ENCODE results near the gene TTC7B. TPM values are rescaled to one million over a fixed set of nuclear protein-coding genes. Genes with fewer than 3 reads are reported as not detected.

The TTC7B gene
- total and polyA plus RNA-seq, 2 of the 13 experiments (the other 11 are each of a cell fraction or from before 2014, with no cell fraction given) = 1.3 to 3.2 TPM

DNA sequence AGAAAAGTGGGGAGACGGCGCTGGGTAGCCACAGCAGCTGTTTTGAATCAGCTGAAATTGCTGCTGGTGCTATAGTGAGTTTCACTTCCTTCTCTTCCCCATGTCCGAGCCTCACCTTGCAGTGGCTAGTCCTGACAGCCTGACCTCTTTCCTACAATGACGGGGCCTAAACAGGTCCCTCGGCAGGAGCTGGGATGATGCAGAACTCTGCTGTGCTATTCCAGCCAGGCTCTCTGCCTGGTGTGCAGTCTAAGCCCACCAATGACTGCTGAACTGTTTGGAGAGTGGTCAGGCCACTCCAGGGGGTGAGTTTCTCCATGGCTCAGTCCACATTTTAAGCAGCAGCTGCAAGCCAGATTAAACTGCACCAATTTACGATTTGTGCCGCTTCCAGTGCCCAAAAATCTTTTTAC lies 207.3 kb downstream of the TTC7B start (continued):
- no peak for TF ChIP-seq ZSCAN5A (CRISPR knock-in tag; IDR thresholded peaks at IDR 0.05; ENCODE audit: borderline replicate concordance)
- TF ChIP-seq ZNF224 (CRISPR knock-in tag; IDR thresholded peaks at IDR 0.05) = no peak
- TF ChIP-seq KDM3A (CRISPR knock-in tag; IDR thresholded peaks at IDR 0.05; ENCODE audit: low read depth) = no peak
- TF ChIP-seq TAF15 (IDR thresholded peaks at IDR 0.05; ENCODE audit: low read depth, low read length, poor library complexity, severe bottlenecking) = no peak
- no peak for TF ChIP-seq HNF4A (CRISPR knock-in tag; IDR thresholded peaks at IDR 0.05)

DNA sequence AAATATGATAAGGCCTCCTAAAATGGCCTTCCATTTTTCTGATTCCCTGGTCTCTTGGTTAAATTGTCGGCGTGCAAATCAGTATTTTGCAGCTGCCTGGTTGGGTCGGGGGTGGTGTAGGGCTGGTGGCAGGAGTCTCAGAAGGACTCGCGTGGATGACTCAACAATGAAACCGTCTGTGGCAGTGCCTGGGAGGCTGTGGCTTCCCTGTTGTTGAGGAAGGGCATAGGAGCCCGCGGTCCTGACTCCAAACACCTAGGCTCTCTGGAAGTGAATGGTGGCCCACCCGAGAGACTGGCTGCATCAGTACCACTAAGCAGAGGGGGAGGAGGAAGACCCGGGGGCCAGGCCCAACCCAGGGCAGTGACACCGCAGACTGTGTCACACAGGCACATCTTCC lies 207.9 kb downstream of the TTC7B start:
- H3K27ac ChIP-seq (ENCODE audit: extremely low read length, insufficient read depth, low read length) = no peak overlapping the region
- H3K4me1 ChIP-seq (ENCODE audit: insufficient read depth, low read length) = no peaks in the 10 kb centered on the region
- H2AFZ ChIP-seq (ENCODE audit: low read length) = no peak overlapping the region
- no peak for FAIRE-seq
- in situ Hi-C loops (cut with HindIII; ENCODE audit: extremely low pct_ligation_motif_present, low pct_unique_long_range_greater_than_20kb) (no loop called here), intact Hi-C loops (cut with micrococcal nuclease; ENCODE audit: unreplicated experiment) (no loop called here)
- CTCF ChIA-PET (ENCODE audit: low intra/inter-chr PET ratio, low total read pairs) = no interaction called here
- H3K4me2 ChIP-seq (ENCODE audit: low read depth, low read length) = no peak overlapping the region
- no peak for ATAC-seq
- no TSS peak for BruUV-seq (replicated peaks)
- no peaks in the 10 kb centered on the region for H3K36me3 ChIP-seq (replicated peaks in 1 of 2; ENCODE audit: control insufficient read depth in 1 of 2, insufficient read depth in 2 of 2, low read length in 2 of 2)
- no peak overlapping the region for H3K9ac ChIP-seq (ENCODE audit: insufficient read depth, low read depth, low read length)
- no peak overlapping the region for H3K4me3 ChIP-seq (replicated peaks in 1 of 3; ENCODE audit: insufficient read depth in 1 of 3, low read depth in 2 of 3, low read length in 3 of 3)
- no peaks in the 10 kb centered on the region for H3K9me3 ChIP-seq (ENCODE audit: low read length)
- H3K79me2 ChIP-seq (ENCODE audit: insufficient read depth, low read length) = no peaks in the 10 kb centered on the region
- no peaks in the 10 kb centered on the region for H3K27me3 ChIP-seq (ENCODE audit: control insufficient read depth in 1 of 2, insufficient read depth in 2 of 2, low read length in 2 of 2)
- 67% methylated on average over 9 of the region's 11 CpGs for WGBS (ENCODE audit: low lambda C conversion rate)
- POLR2A ChIA-PET = no interaction called here
- no peaks in the 10 kb centered on the region for H4K20me1 ChIP-seq (ENCODE audit: insufficient read depth, low read length)
- no peak for DNase-seq (ENCODE audit: low spot score)
- TF ChIP-seq ZNF441 (CRISPR knock-in tag; IDR thresholded peaks at IDR 0.05; ENCODE audit: borderline replicate concordance) (no peak), THRA (CRISPR knock-in tag; IDR thresholded peaks at IDR 0.05; ENCODE audit: borderline replicate concordance) (no peak), ZFP1 (CRISPR knock-in tag; IDR thresholded peaks at IDR 0.05) (no peak), ZNF543 (CRISPR knock-in tag; IDR thresholded peaks at IDR 0.05) (no peak), EHMT2 (IDR thresholded peaks at IDR 0.05; ENCODE audit: borderline replicate concordance, low read depth, low read length) (no peak), MTA1 (CRISPR knock-in tag; IDR thresholded peaks at IDR 0.05; ENCODE audit: borderline replicate concordance) (no peak), TBL1XR1 (IDR thresholded peaks at IDR 0.05; ENCODE audit: borderline replicate concordance, low read length, partially characterized antibody) (no peak), ZFX (CRISPR knock-in tag; IDR thresholded peaks at IDR 0.05; ENCODE audit: low read depth) (no peak)
- TF ChIP-seq, protein P1, sequence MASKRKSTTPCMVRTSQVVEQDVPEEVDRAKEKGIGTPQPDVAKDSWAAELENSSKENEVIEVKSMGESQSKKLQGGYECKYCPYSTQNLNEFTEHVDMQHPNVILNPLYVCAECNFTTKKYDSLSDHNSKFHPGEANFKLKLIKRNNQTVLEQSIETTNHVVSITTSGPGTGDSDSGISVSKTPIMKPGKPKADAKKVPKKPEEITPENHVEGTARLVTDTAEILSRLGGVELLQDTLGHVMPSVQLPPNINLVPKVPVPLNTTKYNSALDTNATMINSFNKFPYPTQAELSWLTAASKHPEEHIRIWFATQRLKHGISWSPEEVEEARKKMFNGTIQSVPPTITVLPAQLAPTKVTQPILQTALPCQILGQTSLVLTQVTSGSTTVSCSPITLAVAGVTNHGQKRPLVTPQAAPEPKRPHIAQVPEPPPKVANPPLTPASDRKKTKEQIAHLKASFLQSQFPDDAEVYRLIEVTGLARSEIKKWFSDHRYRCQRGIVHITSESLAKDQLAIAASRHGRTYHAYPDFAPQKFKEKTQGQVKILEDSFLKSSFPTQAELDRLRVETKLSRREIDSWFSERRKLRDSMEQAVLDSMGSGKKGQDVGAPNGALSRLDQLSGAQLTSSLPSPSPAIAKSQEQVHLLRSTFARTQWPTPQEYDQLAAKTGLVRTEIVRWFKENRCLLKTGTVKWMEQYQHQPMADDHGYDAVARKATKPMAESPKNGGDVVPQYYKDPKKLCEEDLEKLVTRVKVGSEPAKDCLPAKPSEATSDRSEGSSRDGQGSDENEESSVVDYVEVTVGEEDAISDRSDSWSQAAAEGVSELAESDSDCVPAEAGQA (IDR thresholded peaks at IDR 0.05; ENCODE audit: low read depth) = no peak
- TF ChIP-seq, protein P1 (CRISPR knock-in tag; IDR thresholded peaks at IDR 0.05; ENCODE audit: borderline replicate concordance) = no peak
- TF ChIP-seq, protein P2, sequence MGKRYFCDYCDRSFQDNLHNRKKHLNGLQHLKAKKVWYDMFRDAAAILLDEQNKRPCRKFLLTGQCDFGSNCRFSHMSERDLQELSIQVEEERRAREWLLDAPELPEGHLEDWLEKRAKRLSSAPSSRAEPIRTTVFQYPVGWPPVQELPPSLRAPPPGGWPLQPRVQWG (CRISPR knock-in tag; IDR thresholded peaks at IDR 0.05; ENCODE audit: borderline replicate concordance, low read depth) = no peak
